Fibroblast of the conjunctiva (primary cell): ENCODE measurements around the gene MRTFA.
"Not testable (repeated sequence)": the region's sequence is repeated elsewhere in the genome, so short reads cannot be mapped to it uniquely, and the experiment has no call there.

Experiments used
- DNase-seq: peaks from one replicate; pipeline ENCODE4 v3.0.0-alpha.2; 2010; ENCODE audit warnings: low read depth

MRTFA gene

DNA sequence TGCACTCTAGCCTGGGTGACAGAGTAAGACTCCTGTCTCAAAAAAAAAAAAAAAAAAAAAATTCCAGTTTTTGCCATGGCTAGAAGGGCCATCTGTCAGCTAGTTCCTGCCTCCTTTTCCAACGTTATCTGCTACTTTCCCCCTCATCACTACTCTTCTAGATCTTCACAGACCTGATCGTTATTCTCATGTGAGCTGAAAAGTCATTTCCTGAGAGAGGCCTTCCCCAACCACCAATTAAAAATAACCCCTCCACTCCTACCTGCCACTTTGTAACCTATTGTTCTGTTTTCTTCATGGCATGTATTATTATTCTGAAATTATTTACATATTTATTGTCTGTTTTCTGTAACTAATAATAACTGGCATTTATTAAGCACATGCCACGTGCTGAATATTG is 241.9 kb downstream of the MRTFA start:
- DNase-seq: no peak

DNA sequence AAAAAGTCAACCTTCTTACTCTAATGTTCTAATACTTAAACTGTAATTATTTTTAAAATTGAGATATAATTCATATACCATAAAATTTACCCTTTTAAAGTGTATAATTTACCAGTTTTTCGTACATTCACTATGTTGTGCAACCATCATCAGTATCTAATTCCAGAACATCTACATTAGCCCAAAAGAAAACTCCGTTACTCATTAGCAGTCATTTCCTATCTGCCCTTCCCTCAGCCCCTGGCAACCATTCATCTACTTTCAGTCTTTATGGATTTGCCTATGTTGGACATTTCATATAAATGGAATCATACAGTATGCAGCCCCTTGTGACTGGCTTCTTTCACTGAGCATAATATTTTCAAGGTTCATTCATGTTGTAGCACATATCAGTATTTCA is 243.9 kb downstream of the MRTFA start:
- DNase-seq: no peak

DNA sequence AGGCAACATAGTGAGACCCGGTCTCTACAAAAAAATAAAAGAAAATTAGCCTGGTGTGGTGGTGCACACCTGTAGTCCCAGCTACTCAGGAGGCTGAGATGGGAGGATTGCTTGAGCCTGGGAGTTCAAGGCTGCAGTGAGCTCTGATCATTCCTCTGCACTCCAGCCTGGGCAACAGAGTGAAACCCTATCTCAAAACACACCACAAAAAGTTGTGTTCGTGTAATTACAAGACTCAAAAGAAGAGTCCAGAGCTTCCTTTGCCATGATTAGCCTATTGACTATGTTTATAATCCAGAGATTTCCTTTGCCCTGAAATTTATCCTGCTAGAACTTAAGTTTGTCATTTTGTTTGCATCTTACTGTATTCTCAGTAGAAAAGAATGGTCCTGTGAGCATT is 245.1 kb downstream of the MRTFA start:
- DNase-seq: no peak

DNA sequence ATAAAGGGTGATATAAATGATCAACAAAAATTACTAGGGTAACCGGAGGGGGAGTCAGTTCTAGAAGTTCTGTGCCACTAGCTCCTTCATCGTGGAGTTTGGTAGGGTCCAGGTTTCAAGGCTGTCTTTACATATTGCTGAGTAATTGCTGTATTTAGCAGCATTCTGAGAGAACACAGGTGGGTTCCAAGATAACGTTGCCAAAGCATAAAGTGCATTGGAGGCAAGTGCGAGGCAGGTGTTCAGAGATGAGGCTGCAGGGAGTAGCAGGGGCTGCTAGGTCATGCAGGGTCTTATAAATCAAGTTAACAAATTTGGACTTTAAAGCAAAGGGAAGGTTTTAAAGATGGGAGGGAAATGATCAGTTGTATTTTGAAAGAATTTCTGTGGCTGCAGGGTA is 248.3 kb downstream of the MRTFA start:
- DNase-seq: no peak

DNA sequence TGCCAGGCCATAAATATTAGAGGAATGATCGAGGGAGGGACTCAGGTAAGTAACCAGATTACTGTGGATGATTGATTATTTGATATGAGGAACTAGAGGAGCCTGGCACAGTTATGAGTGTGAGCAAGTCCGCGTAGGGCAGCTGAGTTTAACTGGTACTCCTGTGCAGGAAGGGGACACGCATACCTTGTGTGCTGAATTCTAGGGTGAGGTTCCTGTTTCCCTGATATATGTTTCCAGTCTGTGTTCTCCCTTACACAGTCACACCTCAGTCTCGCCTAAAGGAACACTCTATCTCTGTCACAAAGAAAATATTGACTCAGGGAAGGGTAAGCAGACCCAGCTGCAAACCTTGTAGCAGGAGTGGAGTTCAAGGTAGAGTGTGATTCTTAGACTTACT is 248.8 kb downstream of the MRTFA start:
- no peak for DNase-seq

DNA sequence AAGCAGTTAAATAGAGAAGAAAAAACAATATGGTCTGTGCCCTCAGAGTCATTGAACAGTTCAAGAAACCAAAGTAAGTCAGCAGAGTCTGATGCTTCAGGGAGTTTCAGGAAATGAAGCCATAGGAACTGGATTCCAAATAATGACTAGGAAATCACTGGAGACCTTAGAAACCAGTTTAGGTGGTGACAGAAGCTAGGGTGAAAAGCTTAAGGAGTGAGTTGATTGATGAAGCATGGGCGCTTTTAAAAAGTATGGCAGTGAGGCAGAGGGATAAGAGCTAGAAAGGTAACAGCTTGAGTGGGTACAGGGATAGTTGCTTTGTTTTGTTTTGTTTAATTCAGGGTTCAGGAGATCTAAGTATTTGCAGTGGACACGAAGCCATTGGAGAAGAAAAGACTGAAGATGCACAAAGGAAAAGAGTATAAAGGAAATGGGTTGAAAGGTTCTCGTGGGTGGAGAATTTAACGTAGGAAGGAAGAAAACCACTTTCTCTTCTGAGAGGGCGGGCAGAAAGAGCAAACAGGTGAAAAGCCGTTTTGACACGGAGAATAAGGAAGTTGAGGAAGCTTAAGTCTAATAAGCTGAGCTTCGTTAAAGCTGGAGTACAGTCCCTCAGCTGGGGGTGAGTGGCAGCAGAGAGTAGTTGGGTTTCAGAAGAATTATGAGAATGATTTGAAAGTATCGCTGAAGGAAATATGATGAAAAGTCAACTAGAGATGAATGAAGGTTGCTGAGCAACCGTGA is 251.3 kb downstream of the MRTFA start:
- no peak for DNase-seq

DNA sequence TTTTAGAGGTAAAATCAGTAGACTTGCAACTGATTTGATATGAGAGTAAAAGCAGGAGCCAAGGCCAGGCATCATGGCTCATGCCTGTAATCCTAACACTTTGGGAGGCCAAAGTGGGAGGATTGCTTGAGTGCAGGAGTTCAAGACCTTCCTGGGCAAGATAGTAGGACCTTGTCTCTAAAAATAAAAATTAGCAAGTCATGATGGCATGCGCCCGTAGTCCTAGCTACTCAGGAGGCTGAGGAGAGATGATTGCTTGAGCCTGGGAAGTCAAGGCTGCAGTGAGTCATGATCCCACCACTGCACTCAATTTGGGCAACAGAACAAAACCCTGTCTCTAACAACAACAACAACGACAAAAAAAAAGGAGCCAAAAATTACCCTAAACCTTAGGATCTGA is 252.6 kb downstream of the MRTFA start:
- no peak for DNase-seq

DNA sequence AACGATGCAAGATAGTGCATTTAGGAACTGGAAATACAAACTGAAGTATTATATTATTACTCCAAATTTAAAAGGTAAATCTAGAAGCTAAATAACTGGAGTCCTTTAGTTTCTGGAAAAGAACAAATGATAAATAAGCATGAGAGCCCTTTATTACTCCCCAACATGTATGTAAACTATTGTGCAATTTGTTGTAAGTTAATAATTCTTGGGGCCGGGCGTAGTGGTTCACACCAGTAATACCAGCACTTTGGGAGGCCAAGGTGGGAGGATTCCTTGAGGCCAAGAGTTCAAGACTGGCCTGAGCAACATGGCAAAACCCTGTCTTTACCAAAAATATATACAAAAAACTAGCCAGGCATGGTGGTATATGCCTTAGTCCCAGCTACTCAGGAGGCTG is 255.1 kb downstream of the MRTFA start:
- no peak for DNase-seq

DNA sequence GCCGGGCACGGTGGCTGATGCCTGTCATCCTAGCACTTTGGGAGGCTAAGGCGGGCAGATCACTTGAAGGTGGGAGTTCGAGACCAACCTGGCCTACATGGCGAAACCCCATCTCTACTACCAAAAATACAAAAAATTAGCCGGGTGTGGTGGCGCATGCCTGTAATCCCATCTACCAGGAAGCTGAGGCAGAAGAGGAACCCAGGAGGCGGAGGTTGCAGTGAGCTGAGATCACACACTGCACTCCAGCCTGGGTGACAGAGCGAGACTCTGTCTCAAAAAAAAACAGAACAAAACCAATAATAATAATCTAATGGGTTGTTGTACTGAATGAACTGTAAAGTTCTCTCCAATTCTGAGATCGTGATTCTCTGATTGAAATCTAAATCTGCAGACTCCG is 258.1 kb downstream of the MRTFA start:
- not testable (repeated sequence) for DNase-seq

DNA sequence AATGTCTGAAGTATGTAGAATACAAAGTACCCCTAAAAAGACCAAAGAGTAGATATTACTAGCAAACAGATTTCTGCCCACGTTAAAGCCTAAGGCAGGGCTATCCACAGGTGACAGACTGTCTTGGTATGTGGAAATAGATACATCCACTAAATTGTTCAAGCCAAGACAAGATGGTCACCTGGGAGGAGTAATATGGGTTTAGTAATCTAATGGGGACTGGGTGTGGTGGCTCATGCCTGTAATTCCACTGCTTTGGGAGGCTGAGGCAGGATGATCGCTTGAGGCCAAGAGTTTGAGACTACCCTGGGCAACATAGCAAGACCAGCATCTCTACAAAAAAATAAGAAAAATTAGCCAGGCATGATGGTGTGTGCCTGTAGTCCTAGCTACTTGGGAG is 258.6 kb downstream of the MRTFA start:
- DNase-seq: no peak

DNA sequence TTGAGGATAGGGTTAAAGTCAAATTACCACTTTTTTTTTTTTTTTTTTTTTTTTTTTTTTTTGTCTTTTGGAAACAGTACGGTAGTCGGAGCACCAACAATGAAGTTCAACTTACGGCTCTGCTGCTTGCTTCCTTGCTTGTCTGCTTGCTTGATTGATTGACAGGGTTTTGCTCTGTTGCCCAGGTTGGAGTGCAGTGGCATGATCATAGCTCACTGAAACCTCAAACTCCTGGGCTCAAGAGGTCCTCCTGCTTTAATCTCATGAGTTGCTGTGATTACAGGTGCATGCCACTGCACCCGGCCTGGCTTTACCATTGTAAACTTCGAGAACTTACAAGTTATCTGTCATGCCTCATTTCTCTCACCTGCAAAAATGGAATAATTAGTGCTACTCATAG is 260.4 kb downstream of the MRTFA start:
- DNase-seq: no peak

DNA sequence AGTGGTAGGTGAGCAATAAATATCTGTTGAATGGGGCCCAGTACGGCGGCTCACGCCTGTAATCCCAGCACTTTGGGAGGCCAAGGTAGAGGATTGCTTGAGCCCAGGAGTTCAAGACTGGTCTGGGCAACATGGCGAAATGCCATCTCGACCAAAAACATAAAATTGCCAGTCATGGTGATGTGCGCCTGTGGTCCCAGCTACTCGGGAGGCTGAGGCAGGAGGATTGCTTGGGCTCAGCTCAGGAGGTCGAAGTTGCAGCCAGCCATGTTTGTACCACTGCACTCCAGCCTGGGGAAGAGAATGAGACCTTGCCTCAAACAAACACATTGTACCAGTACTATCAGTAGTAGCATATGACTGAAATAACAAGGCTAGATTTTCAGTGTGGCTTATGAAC is 262.0 kb downstream of the MRTFA start:
- no peak for DNase-seq

DNA sequence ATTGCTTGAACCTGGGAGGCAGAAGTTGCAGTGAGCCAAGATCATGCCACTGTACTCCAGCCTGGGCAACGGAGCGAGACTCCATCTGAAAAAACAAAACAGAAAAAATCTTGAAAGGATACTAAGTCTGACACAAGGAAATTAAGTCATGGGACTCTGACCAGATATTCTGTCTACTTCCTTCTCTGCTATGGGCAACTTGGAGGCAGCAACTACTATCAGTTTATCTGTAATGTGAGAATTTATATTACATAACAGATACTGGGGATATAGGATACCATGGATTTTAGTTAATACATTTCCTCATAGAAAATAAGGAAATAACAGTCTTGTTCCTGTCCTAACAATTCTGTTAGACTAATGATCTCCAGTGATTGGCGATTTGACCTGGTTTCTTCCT is 267.7 kb downstream of the MRTFA start:
- no peak for DNase-seq

DNA sequence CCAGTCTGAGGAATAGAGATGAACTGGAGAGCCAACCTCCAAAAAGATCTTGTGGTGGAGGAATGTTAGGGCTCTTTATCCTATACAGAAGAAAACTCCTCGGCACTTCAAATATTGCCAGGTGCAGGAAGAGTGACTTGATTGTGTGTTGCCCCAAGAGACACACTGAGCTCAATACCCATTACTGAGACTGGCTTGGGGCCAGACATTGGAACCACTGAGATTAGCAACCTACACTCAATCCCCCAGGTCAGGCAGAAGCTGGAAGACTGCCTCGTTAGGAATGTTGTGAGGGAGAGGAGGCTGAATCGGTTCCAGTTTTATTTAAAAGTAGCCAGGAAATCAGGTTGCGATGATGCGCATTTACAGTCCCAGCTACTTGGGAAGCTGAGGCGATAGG is 268.5 kb downstream of the MRTFA start:
- no peak for DNase-seq

DNA sequence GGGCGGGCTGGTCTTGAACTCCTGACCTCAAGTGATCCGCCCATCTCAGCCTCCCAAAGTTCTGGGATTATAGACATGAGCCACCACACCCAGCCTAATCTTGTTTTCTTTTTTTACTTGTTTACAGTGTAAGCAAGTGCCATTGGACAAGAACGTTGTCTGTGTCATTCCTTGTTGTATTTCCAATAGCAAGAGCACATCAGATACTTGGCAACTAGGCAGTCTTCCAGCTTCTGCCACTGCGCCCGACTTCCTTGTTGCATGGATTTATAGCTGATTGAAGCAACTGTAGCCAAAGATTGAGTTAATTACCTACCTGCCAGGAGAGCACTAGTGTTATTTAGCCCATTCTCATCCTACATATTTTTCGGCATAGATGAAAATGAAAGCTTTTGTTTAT is 269.2 kb downstream of the MRTFA start:
- no peak for DNase-seq

DNA sequence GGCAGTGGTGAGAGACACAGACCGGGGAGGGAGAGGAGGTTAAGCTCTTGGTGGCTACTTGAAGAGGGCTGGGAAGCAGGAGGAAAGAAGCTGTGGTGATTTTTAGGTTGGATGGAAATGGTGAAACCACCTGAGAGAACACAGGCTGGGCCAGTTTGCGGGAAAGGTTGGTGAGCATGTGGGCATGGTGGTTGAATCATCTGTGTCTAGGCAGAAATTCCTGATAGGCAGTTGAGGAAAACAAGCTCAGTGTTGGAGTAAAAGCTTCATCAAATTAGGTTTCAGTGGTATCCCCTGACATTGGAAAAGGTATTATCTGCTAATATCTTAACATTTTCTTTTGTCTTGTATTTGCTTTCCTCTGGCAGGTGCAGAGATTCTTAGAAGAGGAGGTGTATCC is 270.5 kb downstream of the MRTFA start:
- no peak for DNase-seq

DNA sequence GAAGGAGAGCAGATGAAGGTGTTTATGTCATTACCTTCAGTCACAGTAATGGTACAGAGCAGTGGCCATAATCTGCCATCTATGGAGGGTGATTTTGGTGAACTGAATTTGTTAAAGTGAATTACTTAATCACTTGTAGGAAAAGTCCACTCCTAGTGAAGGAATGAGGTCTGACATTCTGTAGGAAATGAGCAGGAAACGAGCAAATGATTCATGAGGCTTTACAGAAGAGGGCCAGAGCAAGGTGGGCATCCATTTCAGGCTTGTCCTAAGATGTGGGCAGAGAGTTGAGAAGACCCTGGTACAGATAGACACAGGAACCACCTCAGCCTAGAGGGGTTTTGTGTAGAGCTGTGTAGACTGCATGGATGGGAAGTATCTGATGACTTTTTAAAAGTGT is 272.1 kb downstream of the MRTFA start:
- DNase-seq: no peak

DNA sequence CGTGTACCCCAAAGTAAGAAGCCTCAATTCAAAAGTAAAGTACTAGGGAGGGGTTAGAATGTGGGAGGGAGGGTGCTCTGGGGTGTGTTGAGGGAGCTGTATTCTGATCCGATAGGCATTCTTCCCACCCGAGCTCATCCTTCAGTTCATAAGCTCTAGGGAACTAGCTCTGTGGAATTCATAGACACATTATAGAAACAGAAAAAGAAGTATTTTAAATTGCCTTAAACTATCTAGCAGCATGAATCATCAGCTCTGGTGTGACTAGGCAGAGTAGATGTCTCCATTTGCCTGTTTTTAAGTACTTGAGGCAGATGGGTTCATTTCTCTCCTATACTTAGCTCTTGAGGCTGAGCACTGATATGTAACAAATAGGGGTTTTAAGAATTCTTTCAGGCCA is 273.5 kb downstream of the MRTFA start:
- no peak for DNase-seq

DNA sequence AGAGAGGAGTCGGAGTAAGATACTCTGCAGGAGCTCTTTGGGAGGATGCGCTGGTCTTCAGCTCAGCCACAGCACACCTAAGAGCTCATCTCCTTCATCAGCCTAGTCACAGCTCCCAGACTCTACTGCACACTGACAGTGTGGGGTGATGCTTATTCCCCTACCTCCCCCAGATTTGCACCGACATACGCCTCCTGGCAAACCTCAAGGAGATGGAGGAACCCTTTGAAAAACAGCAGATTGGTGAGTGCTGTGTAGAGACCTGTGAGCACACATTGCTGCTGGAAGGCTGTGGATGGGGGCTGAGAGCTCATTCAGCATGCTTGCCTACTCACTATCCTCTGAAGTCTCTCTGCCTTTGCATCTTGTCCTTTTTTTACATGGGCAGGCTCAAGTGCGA is 275.4 kb downstream of the MRTFA start:
- DNase-seq: no peak
